Mammary epithelial cell (primary cell): Measurements from ENCODE around the gene MED12L.

ENCODE experiments used
- CTCF ChIP-seq, 2 donors: IDR thresholded peaks in 1 of 2; conservative IDR thresholded peaks in 1 of 2; 2 replicates each; pipeline ENCODE4 v1.5.1; 2011 to 2012; ENCODE audit warnings: inconsistent platforms in 2 of 2, low read length in 2 of 2, mild to moderate bottlenecking in 2 of 2, control low read depth in 1 of 2, low read depth in 1 of 2; ENCODE audit not compliant: insufficient read depth in 1 of 2; ENCODE audit errors: extremely low read depth in 1 of 2
- EZH2 ChIP-seq: IDR thresholded peaks from 2 replicates; pipeline ENCODE4 v1.6.1; 2012; ENCODE audit warnings: low read length, inconsistent platforms, borderline replicate concordance

- TF ChIP-seq CTCF (conservative IDR thresholded peaks at IDR 0.05 in 1 of 2, IDR thresholded peaks at IDR 0.05 in 1 of 2; ENCODE audit: extremely low read depth in 1 of 2, insufficient read depth in 1 of 2, low read depth in 1 of 2, low read length in 2 of 2) (no peak), EZH2 (no peak)
These were observed 143.2 kb downstream of the MED12L start for GRCh38 chr3:151228666-151229040.
